Endothelial cell of umbilical vein (primary cell): Measurements from ENCODE around the gene DYNLT1. TPM values are rescaled to one million over a fixed set of nuclear protein-coding genes. Genes with fewer than 3 reads are reported as not detected.
A peak's percentile ranks its signal among the peaks of the same experiment; 100 is the strongest.

ENCODE experiments used
- BruUV-seq: library from RNA; stranded (reverse); fragments of 400-500 nt; replicated peaks from 2 replicates; lab custom pipeline; 2021; lab: Mats Ljungman, UMichigan
- CTCF ChIA-PET: fragments of 300-600, 350-600 bp; sonication (Branson Sonifier 250); formaldehyde crosslinking; loops from one replicate; lab custom pipeline; 2021; ENCODE audit warnings: antibody characterized with exemption, inconsistent platforms; lab: Charles Lee
- POLR2A ChIA-PET: fragments of 300-600, 350-600 bp; sonication (Branson Sonifier 250); formaldehyde crosslinking; loops from one replicate; lab custom pipeline; 2021; ENCODE audit warnings: antibody characterized with exemption, inconsistent platforms; lab: Charles Lee
- DNase-seq: peaks from one replicate; pipeline ENCODE4 v3.0.0-alpha.2; 2011; ENCODE audit warnings: low read depth, low spot score
- FAIRE-seq: peaks from 2 replicates; lab custom pipeline; 2011; peaks lifted over from hg19 to GRCh38; lab: Jason Lieb, UNC
- H2AFZ ChIP-seq: 2 replicates; pipeline ENCODE4 v1.6.0; 2012; ENCODE audit warnings: low read depth, low read length, control low read depth, inconsistent platforms
- H3K27ac ChIP-seq: 2 replicates; pipeline ENCODE4 v1.5.1; 2011; ENCODE audit warnings: low read depth, mild to moderate bottlenecking, control low read depth, low read length, moderate library complexity; ENCODE audit not compliant: insufficient read depth
- H3K27me3 ChIP-seq, 2 experiments: 2 replicates each; pipeline versions ENCODE4 v1.6.0 to v1.6.1; 2011; ENCODE audit warnings: low read length in 2 of 2, mixed read lengths in 1 of 2; ENCODE audit not compliant: control insufficient read depth in 2 of 2, insufficient read depth in 2 of 2
- H3K36me3 ChIP-seq, 2 experiments: 2 replicates in 1 of 2; 3 replicates in 1 of 2; pipeline ENCODE4 v1.5.1; 2011; ENCODE audit warnings: low read length in 2 of 2, mild to moderate bottlenecking in 1 of 2, moderate library complexity in 1 of 2; ENCODE audit not compliant: control insufficient read depth in 2 of 2, insufficient read depth in 2 of 2; ENCODE audit errors: extremely low read depth in 1 of 2
- H3K4me1 ChIP-seq: 3 replicates; pipeline ENCODE4 v1.5.1; 2011; ENCODE audit warnings: mild to moderate bottlenecking, low read length; ENCODE audit not compliant: control insufficient read depth, insufficient read depth; ENCODE audit errors: extremely low read depth
- H3K4me2 ChIP-seq: 2 replicates; pipeline ENCODE4 v1.6.1; 2011; ENCODE audit warnings: low read length, control low read depth, mixed read lengths; ENCODE audit not compliant: insufficient read depth
- H3K4me3 ChIP-seq, 3 experiments: fragments of 200-600 bp in 1 of 3; sonication (generic), shearing (Covaris generic) in 1 of 3; replicated peaks in 1 of 3; 2 replicates each; pipeline ENCODE4 v1.5.1; 2011 to 2016; ENCODE audit warnings: control low read depth in 3 of 3, low read length in 3 of 3, mild to moderate bottlenecking in 2 of 3, inconsistent platforms in 1 of 3, low read depth in 1 of 3, moderate library complexity in 1 of 3; ENCODE audit not compliant: insufficient read depth in 1 of 3
- H3K79me2 ChIP-seq: 2 replicates; pipeline ENCODE4 v1.6.0; 2012; ENCODE audit warnings: low read length, inconsistent platforms; ENCODE audit not compliant: control insufficient read depth, insufficient read depth
- H3K9ac ChIP-seq: replicated peaks from 2 replicates; pipeline ENCODE3; 2011; ENCODE audit warnings: low read length, control low read depth; ENCODE audit not compliant: insufficient read depth; ENCODE audit errors: extremely low read depth
- H3K9me1 ChIP-seq: replicated peaks from 3 replicates; pipeline ENCODE4 v1.6.0; 2011; ENCODE audit warnings: mild to moderate bottlenecking, low read length; ENCODE audit not compliant: control insufficient read depth, insufficient read depth; ENCODE audit errors: extremely low read depth
- H3K9me3 ChIP-seq: replicated peaks from 2 replicates; pipeline ENCODE4 v1.5.1; 2012; ENCODE audit warnings: low read length, inconsistent platforms; ENCODE audit not compliant: control insufficient read depth, insufficient read depth
- H4K20me1 ChIP-seq: replicated peaks from 2 replicates; pipeline ENCODE3; 2011; ENCODE audit warnings: mild to moderate bottlenecking, low read length; ENCODE audit not compliant: control insufficient read depth, insufficient read depth; ENCODE audit errors: extremely low read depth
- EZH2 ChIP-seq: IDR thresholded peaks from 2 replicates; pipeline ENCODE4 v1.6.1; 2012; ENCODE audit warnings: borderline replicate concordance, low read depth, mild to moderate bottlenecking, moderate library complexity, low read length, inconsistent platforms; ENCODE audit not compliant: severe bottlenecking
- FOS ChIP-seq: IDR thresholded peaks from 2 replicates; pipeline ENCODE4 v1.6.1; 2011; ENCODE audit warnings: mild to moderate bottlenecking, low read length, moderate library complexity, borderline replicate concordance; ENCODE audit not compliant: insufficient read depth
- GATA2 ChIP-seq: IDR thresholded peaks from 2 replicates; pipeline ENCODE4 v1.7.0; 2011; ENCODE audit warnings: low read depth, mild to moderate bottlenecking, moderate library complexity, mixed read lengths, low read length; ENCODE audit not compliant: insufficient read length, insufficient read depth
- JUN ChIP-seq: IDR thresholded peaks from 2 replicates; pipeline ENCODE4 v1.6.1; 2011; ENCODE audit warnings: borderline replicate concordance, low read depth; ENCODE audit not compliant: insufficient read length, insufficient read depth
- MYC ChIP-seq: IDR thresholded peaks from one replicate; pipeline ENCODE4 v1.6.1; 2011; ENCODE audit warnings: mild to moderate bottlenecking, low read depth, low read length
- POLR2A ChIP-seq: IDR thresholded peaks from 2 replicates; pipeline ENCODE4 v1.6.1; 2012; ENCODE audit warnings: low read depth, mild to moderate bottlenecking, control low read depth, low read length
- POLR2AphosphoS5 ChIP-seq: IDR thresholded peaks from 2 replicates; pipeline ENCODE4 v1.6.1; 2012; ENCODE audit warnings: low read depth, mild to moderate bottlenecking, control low read depth, low read length, moderate library complexity; ENCODE audit not compliant: insufficient read depth
- dilution Hi-C: fragments of 300-500 bp; cut with MboI; formaldehyde crosslinking; loops from one replicate; pipeline ENCODE4 v1.15.0; 2019; ENCODE audit warnings: low sequenced_read_pairs; ENCODE audit not compliant: extremely low pct_ligation_motif_present
- intact Hi-C: fragments of 100-400 bp; cut with micrococcal nuclease; formaldehyde crosslinking; loops from one replicate; pipeline ENCODE4 v1.10.0; 2022
- polyA plus RNA-seq, 4 experiments: library from polyadenylated mRNA; depleted of rRNA in 3 of 4; stranded (reverse) in 3 of 4; unstranded in 1 of 4; fragments of >200 nt; gene quantifications; 2 replicates each; pipeline versions ENCODE4 v1.2.1 to v1.2.3, GENCODE V29; 2011 to 2012; ENCODE audit warnings: missing spikeins in 1 of 4
- total RNA-seq: library from RNA; stranded (reverse); gene quantifications from 2 replicates; pipeline ENCODE4 v1.2.3, GENCODE V29; 2021
- TF ChIP-seq, protein P1 (sequence below), 2 donors: IDR thresholded peaks; 1 replicate in 1 of 2; 2 replicates in 1 of 2; pipeline ENCODE4 v1.5.1; 2011; ENCODE audit warnings: low read length in 2 of 2, mild to moderate bottlenecking in 2 of 2, moderate library complexity in 2 of 2, control low read depth in 1 of 2, inconsistent platforms in 1 of 2, low read depth in 1 of 2; ENCODE audit not compliant: insufficient read depth in 1 of 2; ENCODE audit errors: extremely low read depth in 1 of 2
- TF ChIP-seq, protein P2 (sequence below): IDR thresholded peaks from 2 replicates; pipeline ENCODE4 v1.6.1; 2011; ENCODE audit not compliant: insufficient read depth, insufficient read length

The DYNLT1 gene
- total and polyA plus RNA-seq, 2 donors (not counting 3 experiments of a cell fraction or from before 2014, with no cell fraction given), result 162 to 267 TPM

DNA sequence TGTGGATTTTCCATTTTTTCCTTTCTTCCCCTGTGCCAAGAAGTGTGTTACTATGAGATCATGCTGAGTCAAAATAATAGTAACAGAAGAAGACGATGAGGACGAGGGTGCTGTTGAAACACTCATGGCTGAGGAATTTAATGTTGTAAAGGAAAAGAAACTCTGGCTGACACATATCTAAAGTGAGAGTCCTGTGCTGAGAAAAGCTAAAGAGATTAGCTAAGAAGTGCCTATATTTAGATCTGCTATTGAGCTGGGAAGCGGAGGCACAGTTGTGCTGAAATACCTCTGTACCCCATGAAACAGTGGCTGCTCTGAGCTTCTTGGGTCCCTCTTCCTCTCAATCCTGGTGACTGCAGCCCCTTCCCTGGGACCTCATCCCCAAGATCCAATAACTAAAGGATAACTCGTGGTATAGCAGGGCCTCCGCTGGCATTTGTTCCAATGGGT, 4.2 kb upstream of the DYNLT1 start:
- H3K9me3 ChIP-seq, result no peaks in the 10 kb centered on the region
- POLR2A ChIA-PET, result no interaction called here
- H3K79me2 ChIP-seq, result peaks cover 8% of the 10 kb centered on the region
- dilution Hi-C loops (no loop called here), intact Hi-C loops (no loop called here)
- no peaks in the 10 kb centered on the region for H3K9me1 ChIP-seq
- FAIRE-seq, result no peak
- H3K9ac ChIP-seq, result no peak overlapping the region
- H3K4me1 ChIP-seq, result peaks cover 7% of the 10 kb centered on the region
- H3K27ac ChIP-seq, result no peak overlapping the region
- CTCF ChIA-PET, result interaction anchor here (1.3 to 4.6 kb wide), 4 partner anchors 11 to 434 kb away, joined by 3 to 21 read pairs (median 12); no protein-coding TSS in a partner anchor
- H3K27me3 ChIP-seq, result no peaks in the 10 kb centered on the region
- DNase-seq, result no peak
- H2AFZ ChIP-seq, result no peak overlapping the region
- no peaks in the 10 kb centered on the region for H3K36me3 ChIP-seq
- TF ChIP-seq FOS (peak; percentile 27), JUN (peak; percentile 13)
- TF ChIP-seq, protein P1, sequence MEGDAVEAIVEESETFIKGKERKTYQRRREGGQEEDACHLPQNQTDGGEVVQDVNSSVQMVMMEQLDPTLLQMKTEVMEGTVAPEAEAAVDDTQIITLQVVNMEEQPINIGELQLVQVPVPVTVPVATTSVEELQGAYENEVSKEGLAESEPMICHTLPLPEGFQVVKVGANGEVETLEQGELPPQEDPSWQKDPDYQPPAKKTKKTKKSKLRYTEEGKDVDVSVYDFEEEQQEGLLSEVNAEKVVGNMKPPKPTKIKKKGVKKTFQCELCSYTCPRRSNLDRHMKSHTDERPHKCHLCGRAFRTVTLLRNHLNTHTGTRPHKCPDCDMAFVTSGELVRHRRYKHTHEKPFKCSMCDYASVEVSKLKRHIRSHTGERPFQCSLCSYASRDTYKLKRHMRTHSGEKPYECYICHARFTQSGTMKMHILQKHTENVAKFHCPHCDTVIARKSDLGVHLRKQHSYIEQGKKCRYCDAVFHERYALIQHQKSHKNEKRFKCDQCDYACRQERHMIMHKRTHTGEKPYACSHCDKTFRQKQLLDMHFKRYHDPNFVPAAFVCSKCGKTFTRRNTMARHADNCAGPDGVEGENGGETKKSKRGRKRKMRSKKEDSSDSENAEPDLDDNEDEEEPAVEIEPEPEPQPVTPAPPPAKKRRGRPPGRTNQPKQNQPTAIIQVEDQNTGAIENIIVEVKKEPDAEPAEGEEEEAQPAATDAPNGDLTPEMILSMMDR (IDR thresholded peaks at IDR 0.05; ENCODE audit: extremely low read depth in 1 of 2, insufficient read depth in 1 of 2, low read depth in 1 of 2, low read length in 2 of 2), result no peak
- no peak overlapping the region for H3K4me3 ChIP-seq
- BruUV-seq, result no TSS peak
- no peaks in the 10 kb centered on the region for H4K20me1 ChIP-seq
- no peak overlapping the region for H3K4me2 ChIP-seq

DNA sequence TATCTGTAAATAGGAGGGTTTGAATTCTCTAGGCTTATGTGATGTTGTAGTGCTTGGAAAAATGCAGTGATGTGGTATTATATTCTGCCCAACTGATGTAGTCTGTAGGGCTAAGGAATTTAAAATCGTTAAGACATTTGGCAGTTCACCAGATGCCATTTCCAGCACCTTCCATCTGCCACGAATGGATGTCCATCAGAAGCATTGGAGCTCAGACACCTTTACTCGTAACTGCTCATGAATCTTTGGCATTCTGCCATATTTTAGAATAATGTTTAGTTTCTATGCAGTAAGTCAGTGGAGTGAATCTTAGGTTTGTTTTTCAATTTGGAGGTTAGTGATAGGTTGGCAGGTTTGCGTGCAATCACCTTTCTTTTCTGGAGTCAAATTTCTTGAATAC, 3.0 kb upstream of the DYNLT1 start:
- POLR2A ChIA-PET, result no interaction called here
- Histone ChIP-seq H3K9me3 (no peaks in the 10 kb centered on the region), H3K9me1 (no peaks in the 10 kb centered on the region), H2AFZ (no peak overlapping the region), H3K36me3 (no peaks in the 10 kb centered on the region), H3K4me3 (no peak overlapping the region), H3K4me2 (no peak overlapping the region), H3K9ac (no peak overlapping the region), H3K27ac (no peak overlapping the region), H4K20me1 (no peaks in the 10 kb centered on the region), H3K27me3 (no peaks in the 10 kb centered on the region), H3K4me1 (peaks cover 19% of the 10 kb centered on the region), H3K79me2 (peaks cover 19% of the 10 kb centered on the region)
- TF ChIP-seq JUN (no peak), FOS (no peak), POLR2A (no peak), GATA2 (no peak), EZH2 (no peak), MYC (no peak), POLR2AphosphoS5 (no peak)
- TF ChIP-seq, protein P2, sequence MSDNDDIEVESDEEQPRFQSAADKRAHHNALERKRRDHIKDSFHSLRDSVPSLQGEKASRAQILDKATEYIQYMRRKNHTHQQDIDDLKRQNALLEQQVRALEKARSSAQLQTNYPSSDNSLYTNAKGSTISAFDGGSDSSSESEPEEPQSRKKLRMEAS, result no peak
- TF ChIP-seq, protein P1 (IDR thresholded peaks at IDR 0.05; ENCODE audit: extremely low read depth in 1 of 2, insufficient read depth in 1 of 2, low read depth in 1 of 2, low read length in 2 of 2), result no peak
- CTCF ChIA-PET, result interaction anchor here (1.8 to 4.6 kb wide), 3 partner anchors 12 to 433 kb away, joined by 9 to 21 read pairs (median 9); no protein-coding TSS in a partner anchor
- intact Hi-C loops, result no loop called here
- DNase-seq, result no peak
- no TSS peak for BruUV-seq
- dilution Hi-C loops, result no loop called here
- no peak for FAIRE-seq
